H9 (cell line): ENCODE data around the gene PPM1B. TPM values are rescaled to one million over a fixed set of nuclear protein-coding genes. Genes with fewer than 3 reads are reported as not detected.

Source experiments
- DNase-seq: peaks from one replicate; pipeline ENCODE4 v3.0.0-alpha.2; 2017
- H2AFZ ChIP-seq: one replicate; pipeline ENCODE4 v1.6.1; 2013; ENCODE audit warnings: mild to moderate bottlenecking, low read length, control low read depth, moderate library complexity
- H2AK5ac ChIP-seq: 2 replicates; pipeline ENCODE4 v1.6.1; 2013; ENCODE audit warnings: low read length, control low read depth, mixed read lengths; ENCODE audit not compliant: insufficient read length
- H2BK120ac ChIP-seq: one replicate; pipeline ENCODE4 v1.6.1; 2013; ENCODE audit warnings: low read depth, mild to moderate bottlenecking, low read length, control low read depth, inconsistent platforms; ENCODE audit not compliant: poor library complexity, severe bottlenecking
- H2BK12ac ChIP-seq: 2 replicates; pipeline ENCODE4 v1.6.1; 2013; ENCODE audit warnings: low read length, control low read depth, mixed read lengths, low read depth; ENCODE audit not compliant: insufficient read length
- H2BK15ac ChIP-seq: 2 replicates; pipeline ENCODE4 v1.6.1; 2013; ENCODE audit warnings: low read depth, low read length, control low read depth
- H2BK20ac ChIP-seq: one replicate; pipeline ENCODE4 v1.6.1; 2013; ENCODE audit warnings: low read depth, mild to moderate bottlenecking, low read length, control low read depth, inconsistent platforms; ENCODE audit not compliant: poor library complexity, severe bottlenecking
- H2BK5ac ChIP-seq: 2 replicates; pipeline ENCODE4 v1.6.1; 2013; ENCODE audit warnings: low read length, control low read depth, mixed read lengths; ENCODE audit not compliant: insufficient read length
- H3K14ac ChIP-seq: 2 replicates; pipeline ENCODE4 v1.6.1; 2013; ENCODE audit warnings: low read length, control low read depth; ENCODE audit not compliant: insufficient read depth
- H3K18ac ChIP-seq: 2 replicates; pipeline ENCODE4 v1.6.1; 2013; ENCODE audit warnings: low read depth, mild to moderate bottlenecking, mixed read lengths, low read length, control low read depth; ENCODE audit not compliant: insufficient read length
- H3K23ac ChIP-seq: 2 replicates; pipeline ENCODE4 v1.6.1; 2013; ENCODE audit warnings: low read length, control low read depth, mixed read lengths, low read depth; ENCODE audit not compliant: insufficient read length
- H3K23me2 ChIP-seq: 2 replicates; pipeline ENCODE4 v1.6.1; 2013; ENCODE audit warnings: low read depth, mild to moderate bottlenecking, mixed read lengths, low read length, control low read depth; ENCODE audit not compliant: insufficient read length, poor library complexity, severe bottlenecking
- H3K27ac ChIP-seq: 2 replicates; pipeline ENCODE4 v1.5.1; 2013; ENCODE audit warnings: low read length, control low read depth, mixed read lengths, low read depth; ENCODE audit not compliant: insufficient read length
- H3K27me3 ChIP-seq: 2 replicates; pipeline ENCODE4 v1.6.1; 2013; ENCODE audit warnings: low read length, control low read depth, inconsistent platforms; ENCODE audit not compliant: insufficient read depth
- H3K4ac ChIP-seq: 2 replicates; pipeline ENCODE4 v1.6.1; 2013; ENCODE audit warnings: low read depth, mild to moderate bottlenecking, control low read depth, inconsistent platforms, low read length, moderate library complexity
- H3K4me1 ChIP-seq: 2 replicates; pipeline ENCODE4 v1.6.1; 2013; ENCODE audit warnings: low read length, control low read depth, inconsistent platforms; ENCODE audit not compliant: insufficient read depth
- H3K4me2 ChIP-seq: 2 replicates; pipeline ENCODE4 v1.6.1; 2013; ENCODE audit warnings: low read length, control low read depth, mixed read lengths; ENCODE audit not compliant: insufficient read length, insufficient read depth
- H3K56ac ChIP-seq: 2 replicates; pipeline ENCODE4 v1.6.1; 2013; ENCODE audit warnings: low read depth, mild to moderate bottlenecking, mixed read lengths, low read length, control low read depth; ENCODE audit not compliant: insufficient read length
- H3K79me1 ChIP-seq: 2 replicates; pipeline ENCODE4 v1.6.1; 2013; ENCODE audit warnings: low read depth, mild to moderate bottlenecking, moderate library complexity, low read length, control low read depth, inconsistent platforms; ENCODE audit not compliant: insufficient read depth, poor library complexity, severe bottlenecking
- H3K79me2 ChIP-seq: 2 replicates; pipeline ENCODE4 v1.6.1; 2013; ENCODE audit warnings: low read length, control low read depth, inconsistent platforms; ENCODE audit not compliant: insufficient read depth
- H3K9ac ChIP-seq: 2 replicates; pipeline ENCODE4 v1.6.1; 2013; ENCODE audit warnings: low read length, control low read depth, mixed read lengths; ENCODE audit not compliant: insufficient read length; ENCODE audit errors: extremely low read depth
- H3K9me3 ChIP-seq: one replicate; pipeline ENCODE4 v1.6.1; 2013; ENCODE audit warnings: low read depth, low read length, inconsistent platforms; ENCODE audit not compliant: control insufficient read depth
- H3T11ph ChIP-seq: one replicate; pipeline ENCODE4 v1.6.1; 2013; ENCODE audit warnings: mild to moderate bottlenecking, low read length, control low read depth, inconsistent platforms
- H4K20me1 ChIP-seq: one replicate; pipeline ENCODE4 v1.6.1; 2013; ENCODE audit not compliant: control insufficient read depth, insufficient read length, insufficient read depth
- H4K5ac ChIP-seq: 2 replicates; pipeline ENCODE4 v1.6.1; 2013; ENCODE audit warnings: low read depth, mild to moderate bottlenecking, mixed read lengths, low read length, control low read depth; ENCODE audit not compliant: insufficient read length
- H4K8ac ChIP-seq: replicated peaks from 2 replicates; pipeline ENCODE4 v1.6.1; 2013; ENCODE audit warnings: low read length, control low read depth, mixed read lengths, low read depth; ENCODE audit not compliant: insufficient read length
- H4K91ac ChIP-seq: 2 replicates; pipeline ENCODE4 v1.6.1; 2013; ENCODE audit warnings: low read depth, mild to moderate bottlenecking, moderate library complexity, mixed read lengths, low read length, control low read depth; ENCODE audit not compliant: insufficient read length
- H3K27ac Mint-ChIP-seq, 3 experiments: 2 replicates in 2 of 3; 3 replicates in 1 of 3; pipeline ENCODE4 v1.8.0; 2020 to 2021; ENCODE audit warnings: mixed read lengths in 3 of 3, mild to moderate bottlenecking in 1 of 3, moderate library complexity in 1 of 3
- H3K27me3 Mint-ChIP-seq: 2 replicates; pipeline ENCODE4 v1.8.0; 2021; ENCODE audit warnings: low read depth, mild to moderate bottlenecking, moderate library complexity, mixed read lengths
- H3K36me3 Mint-ChIP-seq, 3 experiments: 2 replicates in 2 of 3; 3 replicates in 1 of 3; pipeline ENCODE4 v1.8.0; 2020 to 2021; ENCODE audit warnings: low read depth in 3 of 3, mixed read lengths in 3 of 3; ENCODE audit not compliant: insufficient read depth in 1 of 3
- H3K4me1 Mint-ChIP-seq, 2 experiments: 2 replicates each; pipeline ENCODE4 v1.8.0; 2020; ENCODE audit warnings: mixed read lengths in 2 of 2
- H3K4me3 Mint-ChIP-seq, 2 experiments: 2 replicates in 1 of 2; 3 replicates in 1 of 2; pipeline ENCODE4 v1.8.0; 2020 to 2021; ENCODE audit warnings: mild to moderate bottlenecking in 2 of 2, mixed read lengths in 2 of 2, moderate library complexity in 1 of 2
- H3K9me3 Mint-ChIP-seq, 2 experiments: 2 replicates in 1 of 2; 3 replicates in 1 of 2; pipeline ENCODE4 v1.8.0; 2020; ENCODE audit warnings: mild to moderate bottlenecking in 2 of 2, mixed read lengths in 2 of 2, moderate library complexity in 1 of 2
- CTCF ChIP-seq: fragments of 200-600 bp; sonication (generic); conservative IDR thresholded peaks from 3 replicates; pipeline ENCODE4 v1.8.0; 2021; ENCODE audit warnings: antibody characterized with exemption, mild to moderate bottlenecking
- WGBS: extraction: QIAGEN DNeasy Blood & Tissue Kit; methylation state at CpG from one replicate; pipeline ENCODE4 v1.1.7; 2013; ENCODE audit warnings: missing lambda C conversion rate, low lambda C conversion rate, mixed read lengths; ENCODE audit not compliant: insufficient read length; ENCODE audit errors: extremely low coverage; 5-methylcytosine and 5-hydroxymethylcytosine counted together
- total RNA-seq: library from RNA; stranded (reverse); gene quantifications from 2 replicates; pipeline ENCODE4 v1.2.1, GENCODE V29; 2021

Gene PPM1B
- total RNA-seq, 1 experiment from 2014 or later, result 156 TPM

DNA sequence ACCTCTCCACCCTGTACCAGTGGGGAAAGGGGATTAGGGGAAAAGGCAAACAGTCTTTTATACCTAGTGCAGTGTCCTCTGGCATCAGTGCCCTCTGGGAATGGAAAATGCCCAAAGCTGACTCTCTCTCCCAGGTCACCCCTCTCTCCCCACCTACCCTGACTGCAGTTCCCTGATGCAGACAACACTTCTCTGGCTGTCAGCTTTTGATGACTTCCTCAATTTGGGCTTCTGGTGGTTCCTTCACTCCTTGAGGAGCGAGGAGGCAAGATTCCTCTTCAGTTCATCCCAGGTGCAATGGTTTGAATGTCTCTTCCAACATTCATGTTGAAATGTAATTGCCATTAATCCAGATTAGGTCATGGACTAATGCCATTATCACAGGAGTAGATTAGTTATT is 19.7 kb upstream of the PPM1B start:
- no CpG with 5 or more reads among the region's 1 CpG for WGBS

More for the DNA sequence above, 19.7 kb upstream of the PPM1B start:
- no peak overlapping the region for H2BK5ac ChIP-seq
- no peak overlapping the region for H2AK5ac ChIP-seq
- no peak overlapping the region for H4K8ac ChIP-seq
- H4K5ac ChIP-seq, result no peak overlapping the region
- H3K4me3 Mint-ChIP-seq, result no peak overlapping the region
- H2BK15ac ChIP-seq, result no peak overlapping the region
- no peak overlapping the region for H3K4me2 ChIP-seq
- no peaks in the 10 kb centered on the region for H3K79me2 ChIP-seq
- no peaks in the 10 kb centered on the region for H3K23me2 ChIP-seq
- no peaks in the 10 kb centered on the region for H3K79me1 ChIP-seq
- no peak overlapping the region; the same call in 1 of the 2 replicates for H3K14ac ChIP-seq
- H3K9me3 Mint-ChIP-seq, result peaks cover 0 to 3% of the 10 kb centered on the region in 2 experiments; a peak in 4 of 5 replicates
- H3K9me3 ChIP-seq, result no peaks in the 10 kb centered on the region
- H3K4me1 Mint-ChIP-seq, result no peaks in the 10 kb centered on the region; a peak in 2 of 4 replicates
- H3K4me1 ChIP-seq, result no peaks in the 10 kb centered on the region
- H3K27ac Mint-ChIP-seq, result no peak overlapping the region; a peak in 1 of 7 replicates
- H3T11ph ChIP-seq, result no peak overlapping the region
- no peak overlapping the region for H3K4ac ChIP-seq
- no peak overlapping the region for H3K56ac ChIP-seq
- H2BK20ac ChIP-seq, result no peak overlapping the region
- no peak for DNase-seq
- no peaks in the 10 kb centered on the region for H3K27me3 ChIP-seq
- no peak overlapping the region for H3K18ac ChIP-seq
- peaks cover 0 to 15% (median 5%) of the 10 kb centered on the region in 3 experiments; a peak in 4 of 7 replicates for H3K36me3 Mint-ChIP-seq
- no peak overlapping the region for H4K91ac ChIP-seq
- no peak for TF ChIP-seq CTCF
- no peaks in the 10 kb centered on the region for H4K20me1 ChIP-seq
- no peak overlapping the region for H3K9ac ChIP-seq
- no peak overlapping the region for H3K27ac ChIP-seq
- H3K27me3 Mint-ChIP-seq, result no peaks in the 10 kb centered on the region
- H2AFZ ChIP-seq, result no peak overlapping the region
- H2BK120ac ChIP-seq, result no peak overlapping the region
- H3K23ac ChIP-seq, result no peak overlapping the region
- H2BK12ac ChIP-seq, result no peak overlapping the region
